Measurements from ENCODE around the gene VSIR.
A peak's percentile ranks its signal among the peaks of the same experiment; 100 is the strongest.

The VSIR gene

GRCh38 chr10:71735709-71736569 lies 37.4 kb downstream of the VSIR start:
- H3K4me3 ChIP-seq (ENCODE audit: low read length), result no peak overlapping the region
- TF ChIP-seq, protein P1, sequence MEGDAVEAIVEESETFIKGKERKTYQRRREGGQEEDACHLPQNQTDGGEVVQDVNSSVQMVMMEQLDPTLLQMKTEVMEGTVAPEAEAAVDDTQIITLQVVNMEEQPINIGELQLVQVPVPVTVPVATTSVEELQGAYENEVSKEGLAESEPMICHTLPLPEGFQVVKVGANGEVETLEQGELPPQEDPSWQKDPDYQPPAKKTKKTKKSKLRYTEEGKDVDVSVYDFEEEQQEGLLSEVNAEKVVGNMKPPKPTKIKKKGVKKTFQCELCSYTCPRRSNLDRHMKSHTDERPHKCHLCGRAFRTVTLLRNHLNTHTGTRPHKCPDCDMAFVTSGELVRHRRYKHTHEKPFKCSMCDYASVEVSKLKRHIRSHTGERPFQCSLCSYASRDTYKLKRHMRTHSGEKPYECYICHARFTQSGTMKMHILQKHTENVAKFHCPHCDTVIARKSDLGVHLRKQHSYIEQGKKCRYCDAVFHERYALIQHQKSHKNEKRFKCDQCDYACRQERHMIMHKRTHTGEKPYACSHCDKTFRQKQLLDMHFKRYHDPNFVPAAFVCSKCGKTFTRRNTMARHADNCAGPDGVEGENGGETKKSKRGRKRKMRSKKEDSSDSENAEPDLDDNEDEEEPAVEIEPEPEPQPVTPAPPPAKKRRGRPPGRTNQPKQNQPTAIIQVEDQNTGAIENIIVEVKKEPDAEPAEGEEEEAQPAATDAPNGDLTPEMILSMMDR (conservative IDR thresholded peaks at IDR 0.05; ENCODE audit: low read length), result no peak
- DNase-seq (ENCODE audit: low read depth), result no peak

- DNase-seq (ENCODE audit: low read depth), result no peak
- TF ChIP-seq, protein P1 (conservative IDR thresholded peaks at IDR 0.05; ENCODE audit: low read length), result no peak
- no peak overlapping the region for H3K4me3 ChIP-seq (ENCODE audit: low read length)
Observed at GRCh38 chr10:71734797-71735196, 38.5 kb downstream of the VSIR start.

DNA sequence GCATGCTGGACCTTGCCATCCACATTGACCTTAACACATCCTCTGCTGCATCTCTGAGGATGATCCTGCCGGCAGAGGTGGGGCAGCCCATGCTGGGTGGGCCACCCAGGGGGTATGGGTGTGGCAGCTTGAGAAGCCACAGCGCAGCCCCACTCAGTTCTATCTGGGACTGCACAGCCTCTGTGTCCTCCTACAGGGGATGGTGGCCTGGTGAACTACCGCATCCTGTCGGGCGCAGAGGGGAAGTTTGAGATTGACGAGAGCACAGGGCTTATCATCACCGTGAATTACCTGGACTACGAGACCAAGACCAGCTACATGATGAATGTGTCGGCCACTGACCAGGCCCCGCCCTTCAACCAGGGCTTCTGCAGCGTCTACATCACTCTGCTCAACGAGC lies 41.5 kb downstream of the VSIR start:
- TF ChIP-seq, protein P1 (conservative IDR thresholded peaks at IDR 0.05; ENCODE audit: low read length), result no peak
- DNase-seq (ENCODE audit: low read depth), result no peak
- H3K4me3 ChIP-seq (ENCODE audit: low read length), result no peak overlapping the region

DNA sequence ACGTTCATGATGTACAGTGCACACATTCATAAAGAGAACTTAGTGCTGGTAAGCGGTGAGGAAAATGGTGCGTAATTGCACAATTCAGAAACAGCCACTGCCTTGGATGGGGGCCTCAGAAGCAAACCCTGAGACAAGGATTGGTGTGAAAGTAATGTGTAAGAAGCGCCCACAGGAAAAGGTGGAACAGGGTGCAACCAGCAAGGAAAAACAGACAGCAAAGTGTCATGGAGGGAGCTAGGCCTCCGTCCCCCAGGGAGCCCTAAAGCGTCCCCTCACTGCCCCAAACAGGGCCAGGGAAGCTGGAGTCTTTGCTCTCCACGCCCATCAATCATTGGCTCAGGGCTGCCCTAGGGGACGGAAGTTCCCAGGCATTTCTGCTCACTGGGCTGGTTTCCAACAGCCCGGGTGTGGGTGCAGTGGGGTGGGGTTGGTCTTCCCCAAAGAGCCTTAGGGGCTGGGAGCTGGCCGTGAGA lies 44.1 kb downstream of the VSIR start:
- H3K4me3 ChIP-seq (ENCODE audit: low read length), result no peak overlapping the region
- DNase-seq (ENCODE audit: low read depth), result no peak

DNA sequence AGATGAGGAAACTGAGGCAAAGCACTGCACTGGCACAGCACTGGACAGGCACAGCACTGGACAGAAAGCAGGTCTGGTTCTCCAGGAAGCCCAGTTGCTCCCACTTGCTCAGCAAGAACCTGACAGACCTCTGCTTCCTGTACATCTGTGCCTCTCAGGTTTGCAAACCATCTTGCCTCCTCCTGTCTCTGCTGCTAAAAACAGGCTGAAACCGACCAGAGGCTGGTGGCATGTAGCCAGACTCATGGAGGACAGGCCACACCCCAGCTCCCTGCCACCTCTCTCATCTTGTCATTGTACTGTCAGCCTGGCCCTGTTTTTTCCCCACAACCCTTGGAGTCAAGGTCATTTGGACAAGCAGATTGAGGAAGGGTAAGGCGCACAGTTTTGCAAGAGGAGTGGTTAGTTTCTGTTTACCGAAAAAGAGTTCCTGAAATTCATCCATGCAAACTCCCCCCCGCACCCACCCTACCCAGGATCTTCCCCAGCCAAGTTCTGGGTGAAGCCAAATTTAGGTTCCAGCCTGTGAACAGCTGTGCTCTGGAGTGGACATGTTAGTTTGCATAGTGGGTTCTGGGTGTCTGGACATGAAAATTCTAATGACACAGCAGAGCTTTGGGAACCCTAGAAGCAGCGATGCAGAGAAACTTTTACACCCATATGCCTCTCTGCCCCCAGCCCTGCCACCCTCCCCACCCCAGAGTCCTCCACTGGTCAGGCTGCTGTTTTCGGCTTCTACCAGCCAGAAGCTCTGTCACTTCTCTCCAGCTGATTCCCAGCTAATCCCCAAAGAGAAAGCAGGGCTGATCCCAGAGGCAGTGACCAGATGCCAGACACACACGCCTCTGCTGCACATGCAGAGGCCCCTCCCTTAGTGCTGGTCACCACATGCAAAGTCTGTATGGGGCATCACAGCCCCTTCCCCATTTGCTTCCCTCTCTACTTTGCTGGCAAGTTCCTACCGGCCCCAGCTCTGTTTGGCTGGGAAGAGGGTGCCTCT lies 45.3 kb downstream of the VSIR start:
- H3K4me3 ChIP-seq (ENCODE audit: low read length), result no peak overlapping the region
- TF ChIP-seq, protein P1 (conservative IDR thresholded peaks at IDR 0.05; ENCODE audit: low read length), result no peak
- peak; percentile 59 for DNase-seq (ENCODE audit: low read depth)

More for the DNA sequence above, 44.1 kb downstream of the VSIR start:
- TF ChIP-seq, protein P1 (conservative IDR thresholded peaks at IDR 0.05; ENCODE audit: low read length), result no peak

DNA sequence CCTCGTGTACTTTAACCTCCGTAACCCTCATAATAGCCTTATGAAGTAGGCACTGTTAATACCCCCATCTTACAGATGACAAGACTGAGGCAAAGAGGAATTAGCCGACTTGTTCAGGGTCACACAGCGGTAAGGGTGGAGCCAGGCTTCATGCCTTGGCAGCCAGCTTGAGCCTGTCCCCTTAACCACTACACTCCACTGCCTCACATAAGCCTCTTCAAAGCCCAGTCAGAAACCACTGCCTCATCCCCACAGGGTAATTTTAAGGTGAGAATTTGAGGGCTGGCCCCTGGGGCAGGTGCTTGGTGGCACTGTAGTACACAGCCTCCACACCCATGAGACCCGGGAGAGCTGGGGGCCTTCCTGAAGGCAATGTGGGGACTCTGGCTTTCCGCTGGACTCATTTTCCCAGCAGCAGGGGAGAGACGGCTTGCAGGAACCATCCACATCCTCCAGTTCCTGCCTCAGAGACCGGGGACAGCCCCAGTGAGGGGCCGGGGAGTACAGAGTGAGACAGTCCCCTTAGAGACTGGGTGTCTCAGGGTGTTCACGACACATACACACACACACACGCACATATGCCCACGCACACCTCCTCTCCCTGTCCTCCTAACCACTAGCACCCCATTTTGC lies 46.1 kb downstream of the VSIR start:
- no peak overlapping the region for H3K4me3 ChIP-seq (ENCODE audit: low read length)
- TF ChIP-seq, protein P1 (conservative IDR thresholded peaks at IDR 0.05; ENCODE audit: low read length), result no peak
- DNase-seq (ENCODE audit: low read depth), result no peak

Measured in AG10803 (cell line).